SK-N-SH (cell line): Measurements from ENCODE around the gene TCF12. TPM values are rescaled to one million over a fixed set of nuclear protein-coding genes. Genes with fewer than 3 reads are reported as not detected.

Experiments
- CTCF ChIA-PET: fragments of 300-600, 350-600 bp; formaldehyde crosslinking; extraction: SDS; loops from one replicate; lab custom pipeline; 2021; lab: Yijun Ruan, JAX
- POLR2A ChIA-PET: fragments of 350-600 bp; sonication (Branson Sonifier 250); formaldehyde crosslinking; extraction: SDS; loops from one replicate; lab custom pipeline; 2020; ENCODE audit warnings: antibody characterized with exemption, inconsistent platforms; lab: Yijun Ruan, JAX
- DNase-seq: peaks from one replicate; pipeline ENCODE4 v3.0.0; 2012
- H2AFZ ChIP-seq: fragments of 200-600 bp; sonication (generic); 2 replicates; pipeline ENCODE4 v1.8.1; 2016; ENCODE audit warnings: antibody characterized with exemption, mild to moderate bottlenecking, low read depth
- H3F3A ChIP-seq: fragments of 200-600 bp; sonication (generic); replicated peaks from 2 replicates; pipeline ENCODE3; 2016; ENCODE audit warnings: antibody characterized with exemption, mild to moderate bottlenecking; ENCODE audit not compliant: insufficient read depth
- H3K27ac ChIP-seq, 2 experiments: fragments of 200-500 bp in 1 of 2; fragments of 200-600 bp in 1 of 2; sonication (Bioruptor generic) in 1 of 2; sonication (generic), shearing (Covaris generic) in 1 of 2; 2 replicates each; pipeline versions ENCODE4 v1.5.1 to v1.6.1; 2014 to 2016; ENCODE audit warnings: low read depth in 2 of 2, inconsistent platforms in 1 of 2, low read length in 1 of 2, mild to moderate bottlenecking in 1 of 2, mixed read lengths in 1 of 2
- H3K27me3 ChIP-seq: fragments of 200-600 bp; sonication (generic), shearing (Covaris generic); 2 replicates; pipeline ENCODE4 v1.6.1; 2016; ENCODE audit warnings: mixed run types; ENCODE audit not compliant: insufficient read depth
- H3K36me3 ChIP-seq, 2 experiments: fragments of 200-500 bp in 1 of 2; fragments of 200-600 bp in 1 of 2; sonication (Bioruptor generic) in 1 of 2; sonication (generic) in 1 of 2; replicated peaks in 1 of 2; 2 replicates each; pipeline versions ENCODE3 to v1.5.1; 2014 to 2016; ENCODE audit warnings: low read length in 1 of 2, mild to moderate bottlenecking in 1 of 2; ENCODE audit not compliant: insufficient read depth in 2 of 2, control insufficient read depth in 1 of 2
- H3K4me1 ChIP-seq, 2 experiments: fragments of 200-500 bp in 1 of 2; fragments of 200-600 bp in 1 of 2; sonication (Bioruptor generic) in 1 of 2; sonication (generic), shearing (Covaris generic) in 1 of 2; 2 replicates each; pipeline versions ENCODE4 v1.5.1 to v1.6.1; 2014 to 2016; ENCODE audit warnings: low read depth in 1 of 2, low read length in 1 of 2, mixed run types in 1 of 2; ENCODE audit not compliant: insufficient read depth in 2 of 2, control insufficient read depth in 1 of 2
- H3K4me2 ChIP-seq: fragments of 200-600 bp; sonication (generic), shearing (Covaris generic); 2 replicates; pipeline ENCODE4 v1.6.1; 2017; ENCODE audit warnings: mixed run types
- H3K4me3 ChIP-seq, 2 experiments: fragments of 200-500 bp in 1 of 2; fragments of 200-600 bp in 1 of 2; sonication (Bioruptor generic) in 1 of 2; sonication (generic), shearing (Covaris generic) in 1 of 2; 2 replicates each; pipeline versions ENCODE4 v1.5.1 to v1.8.1; 2014 to 2016; ENCODE audit warnings: low read depth in 2 of 2, inconsistent platforms in 1 of 2, low read length in 1 of 2, mild to moderate bottlenecking in 1 of 2, mixed read lengths in 1 of 2, moderate library complexity in 1 of 2
- H3K79me2 ChIP-seq: fragments of 200-600 bp; sonication (generic); 2 replicates; pipeline ENCODE4 v1.8.1; 2017; ENCODE audit warnings: mild to moderate bottlenecking; ENCODE audit not compliant: insufficient read depth
- H3K9ac ChIP-seq: fragments of 200-600 bp; sonication (generic); 2 replicates; pipeline ENCODE4 v1.6.1; 2017; ENCODE audit warnings: mixed run types
- H3K9me2 ChIP-seq: fragments of 200-600 bp; sonication (generic); 2 replicates; pipeline ENCODE4 v1.6.1; 2017; ENCODE audit warnings: mixed run types
- H3K9me3 ChIP-seq: fragments of 200-600 bp; sonication (generic); 2 replicates; pipeline ENCODE4 v1.6.1; 2017; ENCODE audit warnings: mixed run types, mild to moderate bottlenecking, moderate library complexity
- H4K20me1 ChIP-seq: fragments of 200-600 bp; sonication (generic); 2 replicates; pipeline ENCODE4 v1.6.1; 2017; ENCODE audit warnings: mild to moderate bottlenecking, mixed run types; ENCODE audit not compliant: insufficient read depth
- CHD2 ChIP-seq: fragments of 150-350 bp; IDR thresholded peaks from 2 replicates; pipeline ENCODE4 v1.6.1; 2018; ENCODE audit warnings: low read length; ENCODE audit not compliant: partially characterized antibody
- ELF1 ChIP-seq: IDR thresholded peaks from 2 replicates; pipeline ENCODE4 v1.4.0; 2012
- EP300 ChIP-seq, 2 experiments: IDR thresholded peaks; 2 replicates each; pipeline versions ENCODE4 v1.4.0 to v1.6.1; 2012; ENCODE audit warnings: borderline replicate concordance in 1 of 2, low read depth in 1 of 2, low read length in 1 of 2
- FOSL2 ChIP-seq: IDR thresholded peaks from 2 replicates; pipeline ENCODE4 v1.4.0; 2012; ENCODE audit warnings: low read depth, mild to moderate bottlenecking, moderate library complexity, borderline replicate concordance
- FOXM1 ChIP-seq: IDR thresholded peaks from 2 replicates; pipeline ENCODE4 v1.4.0; 2012; ENCODE audit warnings: low read depth, mild to moderate bottlenecking
- GABPA ChIP-seq: IDR thresholded peaks from 2 replicates; pipeline ENCODE4 v1.4.0; 2012; ENCODE audit warnings: low read depth, mild to moderate bottlenecking
- MAX ChIP-seq: IDR thresholded peaks from 2 replicates; pipeline ENCODE4 v1.4.0; 2012; ENCODE audit warnings: low read depth
- MEF2A ChIP-seq: IDR thresholded peaks from 2 replicates; pipeline ENCODE4 v1.4.0; 2012; ENCODE audit warnings: low read depth, borderline replicate concordance
- MXI1 ChIP-seq: IDR thresholded peaks from 2 replicates; pipeline ENCODE4 v1.6.1; 2012; ENCODE audit warnings: mild to moderate bottlenecking, low read depth, low read length, improper control_type of control experiment
- NRF1 ChIP-seq: IDR thresholded peaks from 2 replicates; pipeline ENCODE4 v1.6.1; 2012; ENCODE audit warnings: low read depth, mild to moderate bottlenecking, low read length
- POLR2AphosphoS5 ChIP-seq: IDR thresholded peaks from 2 replicates; pipeline ENCODE4 v1.6.1; 2012; ENCODE audit warnings: low read depth, low read length
- RAD21 ChIP-seq: IDR thresholded peaks from 2 replicates; pipeline ENCODE4 v1.6.1; 2012; ENCODE audit warnings: mild to moderate bottlenecking, low read length
- REST ChIP-seq: IDR thresholded peaks from 2 replicates; pipeline ENCODE4 v1.6.1; 2012; ENCODE audit warnings: mild to moderate bottlenecking, low read depth, low read length, moderate library complexity
- RXRA ChIP-seq: IDR thresholded peaks from 2 replicates; pipeline ENCODE4 v1.4.0; 2012; ENCODE audit warnings: low read depth, mild to moderate bottlenecking, borderline replicate concordance
- SIN3A ChIP-seq: IDR thresholded peaks from 2 replicates; pipeline ENCODE4 v1.6.1; 2012; ENCODE audit warnings: low read depth, mild to moderate bottlenecking, low read length, moderate library complexity, borderline replicate concordance
- TAF1 ChIP-seq: IDR thresholded peaks from 2 replicates; pipeline ENCODE4 v1.6.1; 2012; ENCODE audit warnings: low read depth, mild to moderate bottlenecking, low read length, moderate library complexity, borderline replicate concordance
- TCF12 ChIP-seq: IDR thresholded peaks from 2 replicates; pipeline ENCODE4 v1.4.0; 2012
- USF2 ChIP-seq: fragments of 150-350 bp; IDR thresholded peaks from 2 replicates; pipeline ENCODE4 v1.6.1; 2017; ENCODE audit warnings: antibody characterized with exemption, low read length, low read depth, borderline replicate concordance
- YY1 ChIP-seq: IDR thresholded peaks from 2 replicates; pipeline ENCODE4 v1.4.0; 2012; ENCODE audit warnings: low read depth, mild to moderate bottlenecking
- WGBS: methylation state at CpG from one replicate; pipeline ENCODE4 v1.1.6; 2017; ENCODE audit warnings: low lambda C conversion rate; 5-methylcytosine and 5-hydroxymethylcytosine counted together
- polyA plus RNA-seq, 3 experiments: library from polyadenylated mRNA; depleted of rRNA; stranded (reverse); fragments of >200 nt; gene quantifications; 2 replicates each; pipeline ENCODE4 v1.2.3, GENCODE V29; 2012

TCF12 gene
- polyA plus RNA-seq, 1 of the 3 experiments (the other 2 are of a cell fraction): 49.6 TPM

GRCh38 chr15:56977232-56977631, 58.8 kb downstream of the TCF12 start:
- Histone ChIP-seq H3K9me2 (no peaks in the 10 kb centered on the region), H3K4me1 (peaks cover 6 to 42% of the 10 kb centered on the region in 2 experiments; a peak in 2 of 4 replicates), H4K20me1 (peaks cover 36% of the 10 kb centered on the region), H3K9ac (no peak overlapping the region), H3K27ac (no peak overlapping the region), H3K79me2 (peaks cover 100% of the 10 kb centered on the region), H3K9me3 (no peaks in the 10 kb centered on the region), H2AFZ (no peak overlapping the region), H3K27me3 (no peaks in the 10 kb centered on the region), H3K36me3 (no peaks in the 10 kb centered on the region), H3F3A (peaks cover 25% of the 10 kb centered on the region), H3K4me3 (no peak overlapping the region), H3K4me2 (no peak overlapping the region)
- no peak for DNase-seq
- no peak for TF ChIP-seq MXI1
- TF ChIP-seq USF2: no peak
- no peak for TF ChIP-seq EP300 (IDR thresholded peaks at IDR 0.05; ENCODE audit: borderline replicate concordance in 1 of 2, low read depth in 1 of 2, low read length in 1 of 2)
- TF ChIP-seq TCF12: no peak
- TF ChIP-seq MAX: no peak
- TF ChIP-seq FOXM1: no peak
- POLR2A ChIA-PET: no interaction called here
- CTCF ChIA-PET: no interaction called here
- WGBS: 87% methylated on average over 9 of the region's 9 CpGs

- WGBS: 59% methylated on average over 2 of the region's 2 CpGs
- peak overlapping the region in 1 of 2 experiments; percentile 56; a peak in 2 of 4 replicates for H3K27ac ChIP-seq
- TF ChIP-seq EP300 (IDR thresholded peaks at IDR 0.05; ENCODE audit: borderline replicate concordance in 1 of 2, low read depth in 1 of 2, low read length in 1 of 2) (no peak), GABPA (no peak), ELF1 (no peak), FOXM1 (no peak), SIN3A (no peak), FOSL2 (peak; percentile 62; the same call in 1 of the 2 replicates), REST (no peak), CHD2 (no peak), USF2 (no peak), YY1 (no peak), POLR2AphosphoS5 (no peak), MEF2A (peak; percentile 76; the same call in 1 of the 2 replicates), MAX (no peak), RXRA (no peak), RAD21 (no peak), NRF1 (no peak), TAF1 (no peak)
These were observed 60.6 kb downstream of the TCF12 start for GRCh38 chr15:56978898-56979662.

More at GRCh38 chr15:56978898-56979662, 60.6 kb downstream of the TCF12 start:
- Histone ChIP-seq H4K20me1 (peaks cover 25% of the 10 kb centered on the region), H3K9me3 (no peaks in the 10 kb centered on the region), H3K4me2 (no peak overlapping the region), H3K9ac (no peak overlapping the region), H3K9me2 (no peaks in the 10 kb centered on the region), H3K27me3 (no peaks in the 10 kb centered on the region), H3K36me3 (no peaks in the 10 kb centered on the region), H3F3A (peaks cover 20% of the 10 kb centered on the region), H3K4me1 (peaks cover 4 to 49% of the 10 kb centered on the region in 2 experiments; a peak in 2 of 4 replicates), H3K4me3 (no peak overlapping the region), H3K79me2 (peaks cover 100% of the 10 kb centered on the region), H2AFZ (no peak overlapping the region)
- no peak for DNase-seq
- CTCF ChIA-PET: no interaction called here
- POLR2A ChIA-PET: no interaction called here
